GM12878 (cell line): ENCODE data around the gene SNTN. TPM values are rescaled to one million over a fixed set of nuclear protein-coding genes. Genes with fewer than 3 reads are reported as not detected.

Experiments used
- ATAC-seq: fragments of 200-7000 bp; cut with Tn5 transposase; 3 replicates; pipeline ENCODE4 v1.9.1; 2020; ENCODE audit warnings: mild to moderate bottlenecking, moderate library complexity
- BruUV-seq: library from RNA; stranded (reverse); fragments of 400-500 nt; replicated peaks from 2 replicates; lab custom pipeline; 2021; lab: Mats Ljungman, UMichigan
- CTCF ChIA-PET: fragments of 300-600 bp; sonication (Branson Sonifier 250); formaldehyde crosslinking; extraction: SDS; loops from one replicate; lab custom pipeline; 2021; ENCODE audit warnings: inconsistent platforms; lab: Yijun Ruan, JAX
- POLR2A ChIA-PET: fragments of 350-600 bp; formaldehyde crosslinking; extraction: SDS; loops from one replicate; lab custom pipeline; 2021; ENCODE audit warnings: inconsistent platforms; lab: Charles Lee
- RAD21 ChIA-PET: fragments of 300-600 bp; sonication (Branson Sonifier 250); formaldehyde crosslinking; loops from one replicate; lab custom pipeline; 2023; ENCODE audit warnings: antibody characterized with exemption; ENCODE audit not compliant: unreplicated experiment; lab: Charles Lee
- SMC1A ChIA-PET: fragments of 300-600 bp; sonication (Branson Sonifier 250); formaldehyde crosslinking; loops from one replicate; lab custom pipeline; 2023; ENCODE audit not compliant: unreplicated experiment, uncharacterized antibody; lab: Charles Lee
- DNase-seq: peaks from one replicate; pipeline ENCODE4 v3.0.0-alpha.2; 2011; ENCODE audit warnings: low read depth, low spot score
- FAIRE-seq: peaks from 3 replicates; lab custom pipeline; 2011; peaks lifted over from hg19 to GRCh38; lab: Jason Lieb, UNC
- H2AFZ ChIP-seq: 2 replicates; pipeline ENCODE4 v1.6.0; 2011; ENCODE audit warnings: low read depth, low read length, control low read depth; ENCODE audit not compliant: control insufficient read depth
- H3K27ac ChIP-seq: 2 replicates; pipeline ENCODE4 v1.5.1; 2011; ENCODE audit warnings: control low read depth; ENCODE audit not compliant: control insufficient read depth, insufficient read depth
- H3K27me3 ChIP-seq, 2 experiments: replicated peaks in 1 of 2; 2 replicates each; pipeline versions ENCODE4 v1.6.0 to v1.6.1; 2011; ENCODE audit warnings: low read length in 1 of 2; ENCODE audit not compliant: control insufficient read depth in 2 of 2, insufficient read depth in 2 of 2
- H3K36me3 ChIP-seq, 2 experiments: 2 replicates each; pipeline ENCODE4 v1.5.1; 2011; ENCODE audit warnings: low read length in 1 of 2; ENCODE audit not compliant: control insufficient read depth in 2 of 2, insufficient read depth in 2 of 2
- H3K4me1 ChIP-seq: 2 replicates; pipeline ENCODE4 v1.6.1; 2011; ENCODE audit warnings: mild to moderate bottlenecking, low read length, moderate library complexity, mixed read lengths; ENCODE audit not compliant: control insufficient read depth, insufficient read depth
- H3K4me2 ChIP-seq: 2 replicates; pipeline ENCODE4 v1.6.0; 2011; ENCODE audit warnings: control low read depth; ENCODE audit not compliant: control insufficient read depth, insufficient read depth
- H3K4me3 ChIP-seq: fragments of 200-600 bp; sonication (generic); 2 replicates; pipeline ENCODE4 v1.5.1; 2016
- H3K79me2 ChIP-seq: 2 replicates; pipeline ENCODE4 v1.6.0; 2011; ENCODE audit warnings: low read length; ENCODE audit not compliant: control insufficient read depth, insufficient read depth
- H3K9ac ChIP-seq: 2 replicates; pipeline ENCODE4 v1.8.0; 2011; ENCODE audit warnings: low read length, control low read depth, mixed read lengths; ENCODE audit not compliant: control insufficient read depth, insufficient read depth
- H3K9me3 ChIP-seq: replicated peaks from 3 replicates; pipeline ENCODE4 v1.5.1; 2011; ENCODE audit warnings: mild to moderate bottlenecking, low read length; ENCODE audit not compliant: control insufficient read depth, insufficient read depth
- H4K20me1 ChIP-seq: 2 replicates; pipeline ENCODE4 v1.6.0; 2011; ENCODE audit not compliant: control insufficient read depth, insufficient read depth
- BACH1 ChIP-seq: fragments of 450-650 bp; IDR thresholded peaks from 2 replicates; pipeline ENCODE4 v1.6.1; 2017; ENCODE audit warnings: mild to moderate bottlenecking, borderline replicate concordance
- CBX5 ChIP-seq: sonication (generic); IDR thresholded peaks from 2 replicates; pipeline ENCODE4 v1.6.1; 2016; ENCODE audit warnings: low read depth, moderate library complexity, mild to moderate bottlenecking, inconsistent platforms
- ESRRA ChIP-seq: IDR thresholded peaks from 2 replicates; pipeline ENCODE4 v1.6.1; 2012; ENCODE audit warnings: mild to moderate bottlenecking, low read length, improper control_type of control experiment
- HCFC1 ChIP-seq: fragments of 150-350 bp; IDR thresholded peaks from 2 replicates; pipeline ENCODE4 v1.6.1; 2014; ENCODE audit warnings: low read length
- IKZF1 ChIP-seq: fragments of 450-650 bp; conservative IDR thresholded peaks from 2 replicates; pipeline ENCODE4 v1.6.1; 2017; ENCODE audit warnings: antibody characterized with exemption, mild to moderate bottlenecking
- JUND ChIP-seq: IDR thresholded peaks from 2 replicates; pipeline ENCODE4 v1.6.1; 2012; ENCODE audit warnings: low read depth, mild to moderate bottlenecking, low read length, improper control_type of control experiment, moderate library complexity
- PAX5 ChIP-seq: IDR thresholded peaks from 2 replicates; pipeline ENCODE4 v1.6.1; 2011; ENCODE audit warnings: low read depth, low read length, borderline replicate concordance
- SUPT20H ChIP-seq: IDR thresholded peaks from 2 replicates; pipeline ENCODE4 v1.6.1; 2011; ENCODE audit warnings: low read depth, mild to moderate bottlenecking, low read length, moderate library complexity, borderline replicate concordance; ENCODE audit not compliant: control insufficient read depth
- TBL1XR1 ChIP-seq: IDR thresholded peaks from 2 replicates; pipeline ENCODE4 v1.6.1; 2012; ENCODE audit warnings: low read depth, low read length, improper control_type of control experiment
- ZBTB4 ChIP-seq: fragments of 450-650 bp; formaldehyde crosslinking; IDR thresholded peaks from 2 replicates; pipeline ENCODE4 v1.4.0; 2022; ENCODE audit warnings: mild to moderate bottlenecking, moderate library complexity
- WGBS: methylation state at CpG from one replicate; pipeline ENCODE4 v1.1.6; 2016; ENCODE audit warnings: low lambda C conversion rate; ENCODE audit not compliant: insufficient replicate concordance, insufficient coverage; ENCODE audit errors: missing lambda C conversion rate; 5-methylcytosine and 5-hydroxymethylcytosine counted together
- in situ Hi-C: fragments of 300-500 bp; cut with MboI; formaldehyde crosslinking; loops from 9 replicates; pipeline ENCODE4 v1.14.3; 2018; ENCODE audit warnings: mixed read lengths
- intact Hi-C: fragments of 100-400 bp; cut with micrococcal nuclease; formaldehyde crosslinking; loops from one replicate; pipeline ENCODE4 v1.14.2; 2022; ENCODE audit not compliant: unreplicated experiment
- polyA plus RNA-seq, 11 experiments: library from polyadenylated mRNA; depleted of rRNA in 4 of 11; unstranded in 6 of 11; stranded (reverse) in 5 of 11; fragments of >200 nt; fragmentation: Nextera tagmentation in 4 of 11; fragmentation: Illumina TruSeq in 1 of 11; extraction: Ambion mirVana in 4 of 11; extraction: Trizol in 1 of 11; gene quantifications; 1 replicate in 1 of 11; 2 replicates in 10 of 11; pipeline versions ENCODE4 v1.2.1 to v1.2.3, GENCODE V29; 2011 to 2016; ENCODE audit warnings: inconsistent platforms in 2 of 11, missing spikeins in 2 of 11, low read depth in 1 of 11
- total RNA-seq, 4 experiments: library from RNA; depleted of rRNA in 3 of 4; stranded (reverse); fragments of >200 nt in 3 of 4; fragmentation: Illumina TruSeq in 1 of 4; extraction: Trizol in 1 of 4; gene quantifications; 2 replicates each; pipeline versions ENCODE4 v1.2.1 to v1.2.3, GENCODE V29; 2013 to 2021
- TF ChIP-seq, protein P1 (sequence below): fragments of 450-650 bp; IDR thresholded peaks from 2 replicates; pipeline ENCODE4 v1.6.1; 2018; ENCODE audit warnings: mild to moderate bottlenecking, low read depth, moderate library complexity; ENCODE audit not compliant: partially characterized antibody
- TF ChIP-seq, protein P2 (sequence below): fragments of 450-650 bp; IDR thresholded peaks from 2 replicates; pipeline ENCODE4 v1.6.1; 2017; ENCODE audit warnings: low read depth, mild to moderate bottlenecking, moderate library complexity

The SNTN gene
- total and polyA plus RNA-seq, 10 of the 15 experiments (the other 5 are each of a cell fraction or from before 2014, with no cell fraction given) = not detected

GRCh38 chr3:63654211-63654610 lies 1.7 kb downstream of the SNTN start:
- RAD21 ChIA-PET = no interaction called here
- H2AFZ ChIP-seq = no peak overlapping the region
- intact Hi-C loops = no loop called here
- TF ChIP-seq PAX5 (no peak), BACH1 (no peak), CBX5 (no peak), TBL1XR1 (no peak), JUND (no peak), HCFC1 (no peak), IKZF1 (no peak), SUPT20H (no peak), ZBTB4 (CRISPR knock-in tag) (no peak), ESRRA (no peak)
- TF ChIP-seq, protein P1, sequence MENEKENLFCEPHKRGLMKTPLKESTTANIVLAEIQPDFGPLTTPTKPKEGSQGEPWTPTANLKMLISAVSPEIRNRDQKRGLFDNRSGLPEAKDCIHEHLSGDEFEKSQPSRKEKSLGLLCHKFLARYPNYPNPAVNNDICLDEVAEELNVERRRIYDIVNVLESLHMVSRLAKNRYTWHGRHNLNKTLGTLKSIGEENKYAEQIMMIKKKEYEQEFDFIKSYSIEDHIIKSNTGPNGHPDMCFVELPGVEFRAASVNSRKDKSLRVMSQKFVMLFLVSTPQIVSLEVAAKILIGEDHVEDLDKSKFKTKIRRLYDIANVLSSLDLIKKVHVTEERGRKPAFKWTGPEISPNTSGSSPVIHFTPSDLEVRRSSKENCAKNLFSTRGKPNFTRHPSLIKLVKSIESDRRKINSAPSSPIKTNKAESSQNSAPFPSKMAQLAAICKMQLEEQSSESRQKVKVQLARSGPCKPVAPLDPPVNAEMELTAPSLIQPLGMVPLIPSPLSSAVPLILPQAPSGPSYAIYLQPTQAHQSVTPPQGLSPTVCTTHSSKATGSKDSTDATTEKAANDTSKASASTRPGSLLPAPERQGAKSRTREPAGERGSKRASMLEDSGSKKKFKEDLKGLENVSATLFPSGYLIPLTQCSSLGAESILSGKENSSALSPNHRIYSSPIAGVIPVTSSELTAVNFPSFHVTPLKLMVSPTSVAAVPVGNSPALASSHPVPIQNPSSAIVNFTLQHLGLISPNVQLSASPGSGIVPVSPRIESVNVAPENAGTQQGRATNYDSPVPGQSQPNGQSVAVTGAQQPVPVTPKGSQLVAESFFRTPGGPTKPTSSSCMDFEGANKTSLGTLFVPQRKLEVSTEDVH = no peak
- TF ChIP-seq, protein P2, sequence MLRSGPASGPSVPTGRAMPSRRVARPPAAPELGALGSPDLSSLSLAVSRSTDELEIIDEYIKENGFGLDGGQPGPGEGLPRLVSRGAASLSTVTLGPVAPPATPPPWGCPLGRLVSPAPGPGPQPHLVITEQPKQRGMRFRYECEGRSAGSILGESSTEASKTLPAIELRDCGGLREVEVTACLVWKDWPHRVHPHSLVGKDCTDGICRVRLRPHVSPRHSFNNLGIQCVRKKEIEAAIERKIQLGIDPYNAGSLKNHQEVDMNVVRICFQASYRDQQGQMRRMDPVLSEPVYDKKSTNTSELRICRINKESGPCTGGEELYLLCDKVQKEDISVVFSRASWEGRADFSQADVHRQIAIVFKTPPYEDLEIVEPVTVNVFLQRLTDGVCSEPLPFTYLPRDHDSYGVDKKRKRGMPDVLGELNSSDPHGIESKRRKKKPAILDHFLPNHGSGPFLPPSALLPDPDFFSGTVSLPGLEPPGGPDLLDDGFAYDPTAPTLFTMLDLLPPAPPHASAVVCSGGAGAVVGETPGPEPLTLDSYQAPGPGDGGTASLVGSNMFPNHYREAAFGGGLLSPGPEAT = no peak
- TF ChIP-seq, all 136 proteins: peak for 0
- no peak for FAIRE-seq
- in situ Hi-C loops = no loop called here
- no peaks in the 10 kb centered on the region for H4K20me1 ChIP-seq
- POLR2A ChIA-PET = no interaction called here
- H3K4me3 ChIP-seq = no peak overlapping the region
- no peak for ATAC-seq
- H3K9ac ChIP-seq = no peak overlapping the region
- DNase-seq = no peak
- H3K36me3 ChIP-seq = no peaks in the 10 kb centered on the region
- no peaks in the 10 kb centered on the region for H3K9me3 ChIP-seq
- H3K79me2 ChIP-seq = no peaks in the 10 kb centered on the region
- CTCF ChIA-PET = no interaction called here
- WGBS = 11% methylated on average over 4 of the region's 4 CpGs
- H3K27me3 ChIP-seq = no peaks in the 10 kb centered on the region
- BruUV-seq = no TSS peak
- no peak overlapping the region for H3K27ac ChIP-seq
- SMC1A ChIA-PET = no interaction called here
- H3K4me2 ChIP-seq = no peak overlapping the region
- H3K4me1 ChIP-seq = no peaks in the 10 kb centered on the region
